ENCODE results near the gene ANKRD50.

DNA sequence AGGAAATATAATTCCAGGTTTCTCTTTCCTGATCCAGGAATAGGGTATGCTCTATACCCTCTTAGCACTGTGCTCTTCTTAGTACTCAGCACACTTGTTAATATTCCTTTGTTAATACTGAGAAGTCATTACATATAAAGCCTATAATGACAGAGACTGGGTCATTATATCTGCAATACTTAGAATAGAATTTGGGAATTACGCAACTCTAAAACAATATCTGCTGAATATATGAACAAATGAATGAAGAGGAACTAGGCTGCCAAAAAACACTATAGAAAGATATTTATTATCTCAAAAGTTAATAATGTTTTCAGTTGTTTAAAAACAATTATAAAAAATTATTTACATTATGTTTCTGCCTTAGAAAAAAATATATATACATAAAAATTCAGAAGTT is 36.4 kb upstream of the ANKRD50 start:
- TF ChIP-seq, protein P1, sequence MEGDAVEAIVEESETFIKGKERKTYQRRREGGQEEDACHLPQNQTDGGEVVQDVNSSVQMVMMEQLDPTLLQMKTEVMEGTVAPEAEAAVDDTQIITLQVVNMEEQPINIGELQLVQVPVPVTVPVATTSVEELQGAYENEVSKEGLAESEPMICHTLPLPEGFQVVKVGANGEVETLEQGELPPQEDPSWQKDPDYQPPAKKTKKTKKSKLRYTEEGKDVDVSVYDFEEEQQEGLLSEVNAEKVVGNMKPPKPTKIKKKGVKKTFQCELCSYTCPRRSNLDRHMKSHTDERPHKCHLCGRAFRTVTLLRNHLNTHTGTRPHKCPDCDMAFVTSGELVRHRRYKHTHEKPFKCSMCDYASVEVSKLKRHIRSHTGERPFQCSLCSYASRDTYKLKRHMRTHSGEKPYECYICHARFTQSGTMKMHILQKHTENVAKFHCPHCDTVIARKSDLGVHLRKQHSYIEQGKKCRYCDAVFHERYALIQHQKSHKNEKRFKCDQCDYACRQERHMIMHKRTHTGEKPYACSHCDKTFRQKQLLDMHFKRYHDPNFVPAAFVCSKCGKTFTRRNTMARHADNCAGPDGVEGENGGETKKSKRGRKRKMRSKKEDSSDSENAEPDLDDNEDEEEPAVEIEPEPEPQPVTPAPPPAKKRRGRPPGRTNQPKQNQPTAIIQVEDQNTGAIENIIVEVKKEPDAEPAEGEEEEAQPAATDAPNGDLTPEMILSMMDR (conservative IDR thresholded peaks at IDR 0.05; ENCODE audit: low read length), result no peak
- TF ChIP-seq EZH2phosphoT487 (IDR thresholded peaks at IDR 0.05; ENCODE audit: borderline replicate concordance), result no peak
